Ishikawa (cell line): Measurements from ENCODE around the gene RFT1.

Experiments used
- CEBPB ChIP-seq: IDR thresholded peaks from 2 replicates; pipeline ENCODE4 v1.6.1; 2012
- CREB1 ChIP-seq: IDR thresholded peaks from 2 replicates; pipeline ENCODE4 v1.6.1; 2012; ENCODE audit warnings: low read depth
- EGR1 ChIP-seq: IDR thresholded peaks from 2 replicates; pipeline ENCODE4 v1.6.1; 2012
- EP300 ChIP-seq: IDR thresholded peaks from 2 replicates; pipeline ENCODE4 v1.6.1; 2012; ENCODE audit warnings: borderline replicate concordance
- FOXM1 ChIP-seq: IDR thresholded peaks from 2 replicates; pipeline ENCODE4 v1.6.1; 2012; ENCODE audit warnings: low read depth, borderline replicate concordance
- MAX ChIP-seq: IDR thresholded peaks from 2 replicates; pipeline ENCODE4 v1.6.1; 2012
- NFIC ChIP-seq: IDR thresholded peaks from 2 replicates; pipeline ENCODE4 v1.6.1; 2012
- RAD21 ChIP-seq: IDR thresholded peaks from 2 replicates; pipeline ENCODE4 v1.6.1; 2012; ENCODE audit warnings: low read depth
- REST ChIP-seq: IDR thresholded peaks from 2 replicates; pipeline ENCODE4 v1.6.1; 2012; ENCODE audit warnings: low read depth, mild to moderate bottlenecking
- TAF1 ChIP-seq: IDR thresholded peaks from 2 replicates; pipeline ENCODE4 v1.6.1; 2012; ENCODE audit warnings: low read depth, mild to moderate bottlenecking
- TCF12 ChIP-seq: IDR thresholded peaks from 2 replicates; pipeline ENCODE4 v1.6.1; 2012; ENCODE audit warnings: low read depth
- TEAD4 ChIP-seq: IDR thresholded peaks from 2 replicates; pipeline ENCODE4 v1.6.1; 2012
- YY1 ChIP-seq: IDR thresholded peaks from 2 replicates; pipeline ENCODE4 v1.6.1; 2012; ENCODE audit warnings: low read depth
- ZBTB7A ChIP-seq: IDR thresholded peaks from 2 replicates; pipeline ENCODE4 v1.6.1; 2012; ENCODE audit warnings: low read depth
- TF ChIP-seq, protein P1 (sequence below): IDR thresholded peaks from 2 replicates; pipeline ENCODE4 v1.6.1; 2012

RFT1 gene

GRCh38 chr3:53169832-53170324 is 39.6 kb upstream of the RFT1 start:
- TF ChIP-seq RAD21 (no peak), FOXM1 (no peak), TEAD4 (no peak), ZBTB7A (no peak), CREB1 (no peak), CEBPB (no peak), YY1 (no peak), MAX (no peak), REST (no peak), EP300 (no peak), NFIC (no peak)
- TF ChIP-seq, protein P1, sequence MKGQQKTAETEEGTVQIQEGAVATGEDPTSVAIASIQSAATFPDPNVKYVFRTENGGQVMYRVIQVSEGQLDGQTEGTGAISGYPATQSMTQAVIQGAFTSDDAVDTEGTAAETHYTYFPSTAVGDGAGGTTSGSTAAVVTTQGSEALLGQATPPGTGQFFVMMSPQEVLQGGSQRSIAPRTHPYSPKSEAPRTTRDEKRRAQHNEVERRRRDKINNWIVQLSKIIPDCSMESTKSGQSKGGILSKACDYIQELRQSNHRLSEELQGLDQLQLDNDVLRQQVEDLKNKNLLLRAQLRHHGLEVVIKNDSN = no peak

DNA sequence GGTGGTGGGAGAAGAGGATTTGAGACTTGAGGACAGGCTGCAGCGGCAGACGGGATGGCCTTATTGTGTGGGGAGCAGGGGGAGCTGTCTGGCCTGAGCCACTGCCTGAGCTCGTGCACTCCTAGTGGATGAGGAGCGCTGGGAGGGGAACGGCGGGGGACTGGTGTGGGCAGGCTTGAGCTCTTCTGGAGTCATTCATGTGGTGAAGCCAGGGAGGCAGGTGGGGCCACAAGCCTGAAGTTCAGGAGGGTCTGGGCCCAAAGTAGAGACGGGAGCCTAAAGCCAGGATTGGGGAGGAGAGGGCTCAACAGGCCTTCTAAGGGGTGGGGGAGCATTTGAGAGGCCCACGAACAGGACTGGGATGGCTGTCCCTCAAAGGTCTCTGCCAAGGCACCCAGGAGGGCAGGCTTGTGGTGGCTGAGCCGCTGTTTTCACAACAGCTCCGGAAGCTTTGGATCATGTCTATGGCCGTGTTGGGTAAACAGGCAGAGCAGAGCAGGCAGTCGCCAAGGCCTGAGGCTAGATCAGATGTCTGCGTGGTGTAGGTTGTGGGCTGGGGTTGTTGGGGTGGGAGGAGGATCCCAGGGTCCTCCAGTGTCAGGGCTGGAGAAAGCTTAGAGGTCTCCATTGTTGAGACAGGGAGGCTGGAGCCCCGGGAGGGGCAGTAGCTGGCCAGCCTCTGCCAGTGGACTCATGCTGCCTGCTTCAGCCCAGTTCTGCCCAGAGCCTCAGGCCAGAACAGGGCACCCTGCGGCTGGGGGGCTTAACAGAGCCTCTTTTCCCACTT is 39.0 kb upstream of the RFT1 start:
- no peak for TF ChIP-seq YY1
- TF ChIP-seq RAD21 = no peak
- no peak for TF ChIP-seq TCF12
- no peak for TF ChIP-seq CREB1
- no peak for TF ChIP-seq MAX
- no peak for TF ChIP-seq TEAD4
- TF ChIP-seq NFIC = no peak
- TF ChIP-seq FOXM1 = no peak
- TF ChIP-seq ZBTB7A = no peak
- no peak for TF ChIP-seq EGR1
- TF ChIP-seq, protein P1 = no peak

DNA sequence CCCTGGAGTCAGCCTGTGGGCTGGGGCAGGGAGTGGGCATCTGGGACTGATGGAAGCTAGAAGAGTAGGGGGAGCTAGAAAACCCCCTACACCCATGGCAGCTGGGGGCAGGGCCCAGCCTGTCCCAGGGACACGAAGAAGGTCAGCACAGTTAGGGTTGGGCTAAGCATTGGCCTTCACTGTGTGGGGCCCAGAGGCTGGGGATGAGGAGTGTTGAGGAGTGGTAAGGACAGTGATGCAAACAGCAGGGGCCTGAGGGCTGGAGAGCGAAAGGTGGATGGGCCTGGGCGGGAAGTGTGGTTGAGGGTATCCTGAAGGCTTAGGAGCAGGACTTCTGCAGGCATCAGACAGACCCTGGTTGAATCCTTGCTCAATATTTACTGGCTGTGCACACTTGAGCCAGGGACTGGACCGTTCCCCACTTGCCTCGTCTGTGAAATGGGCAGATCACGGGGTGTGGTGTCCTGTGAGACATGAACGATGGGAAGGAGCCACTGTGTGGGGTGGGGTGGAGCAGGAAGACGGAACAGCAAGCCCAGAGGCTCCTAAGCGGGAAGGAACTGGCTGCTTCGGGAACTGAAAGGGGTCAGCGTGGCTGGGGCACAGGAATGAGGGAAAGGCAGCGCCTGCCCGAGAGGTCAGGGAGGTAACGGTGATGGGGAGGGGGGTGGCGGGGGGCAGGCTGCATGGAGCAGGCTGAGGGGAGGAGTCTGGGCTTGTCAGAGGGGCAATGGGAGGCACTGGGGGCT is 38.1 kb upstream of the RFT1 start:
- TF ChIP-seq CREB1 (no peak), EGR1 (no peak), TCF12 (no peak), RAD21 (no peak), YY1 (no peak), NFIC (no peak), FOXM1 (no peak), MAX (no peak), TEAD4 (no peak), CEBPB (no peak), TAF1 (no peak; the same call in 1 of the 2 replicates), ZBTB7A (no peak)
- TF ChIP-seq, protein P1 = no peak

GRCh38 chr3:53167418-53168174 is 37.4 kb upstream of the RFT1 start:
- TF ChIP-seq CREB1 (no peak), TCF12 (no peak), ZBTB7A (no peak), NFIC (no peak), MAX (no peak), CEBPB (no peak), FOXM1 (no peak), REST (no peak), EGR1 (no peak)
